Measurements from ENCODE around the gene ROCK2.
"Not testable (repeated sequence)": the region's sequence is repeated elsewhere in the genome, so short reads cannot be mapped to it uniquely, and the experiment has no call there.

ROCK2 gene

DNA sequence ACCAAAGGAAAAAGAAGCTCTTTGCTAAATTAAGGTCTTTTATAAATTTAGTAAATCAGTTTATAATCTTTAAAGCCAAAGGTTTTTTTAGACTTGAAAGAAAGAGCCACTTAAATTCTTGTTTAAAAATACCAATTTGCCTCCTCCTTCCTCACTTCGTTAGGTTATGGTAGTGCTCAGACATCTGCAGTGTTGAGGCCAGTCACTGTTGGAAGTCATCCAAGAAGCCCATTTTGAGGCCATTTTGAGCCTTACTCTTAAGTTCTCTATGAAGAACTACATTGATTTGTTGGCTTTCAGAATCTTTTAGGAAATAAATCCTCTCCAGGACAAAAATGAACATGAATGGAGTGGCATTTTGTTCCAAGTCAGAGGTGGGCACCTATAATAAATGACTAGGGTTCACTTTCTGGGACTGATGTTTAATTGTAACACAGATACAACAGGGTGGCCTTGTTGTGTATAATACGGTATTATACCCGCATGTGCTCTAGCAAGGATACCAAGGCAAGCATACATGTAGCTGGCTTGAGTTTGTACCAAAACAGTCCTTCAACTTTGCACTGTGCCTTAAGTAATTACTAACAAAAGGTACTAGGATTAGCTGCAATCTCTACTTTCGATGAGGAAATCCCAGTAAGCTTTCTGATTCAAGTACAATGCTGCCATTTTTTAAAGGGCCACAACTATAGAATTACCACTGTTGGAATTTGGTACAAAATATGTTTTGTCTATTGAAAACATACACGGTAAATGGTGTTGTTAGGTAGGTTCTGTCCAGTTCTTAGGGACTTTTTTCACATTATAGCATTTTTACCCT lies 166.4 kb downstream of the ROCK2 start:
- no peak overlapping the region for H3K27ac Mint-ChIP-seq
- no peaks in the 10 kb centered on the region for H3K27me3 Mint-ChIP-seq (ENCODE audit: low read depth)
- H3K4me3 Mint-ChIP-seq: no peak overlapping the region
- H3K9me3 Mint-ChIP-seq: no peaks in the 10 kb centered on the region
- H3K36me3 Mint-ChIP-seq (ENCODE audit: low read depth): peaks cover 5% of the 10 kb centered on the region
- peaks cover 10% of the 10 kb centered on the region for H3K4me1 Mint-ChIP-seq (ENCODE audit: low read depth)

DNA sequence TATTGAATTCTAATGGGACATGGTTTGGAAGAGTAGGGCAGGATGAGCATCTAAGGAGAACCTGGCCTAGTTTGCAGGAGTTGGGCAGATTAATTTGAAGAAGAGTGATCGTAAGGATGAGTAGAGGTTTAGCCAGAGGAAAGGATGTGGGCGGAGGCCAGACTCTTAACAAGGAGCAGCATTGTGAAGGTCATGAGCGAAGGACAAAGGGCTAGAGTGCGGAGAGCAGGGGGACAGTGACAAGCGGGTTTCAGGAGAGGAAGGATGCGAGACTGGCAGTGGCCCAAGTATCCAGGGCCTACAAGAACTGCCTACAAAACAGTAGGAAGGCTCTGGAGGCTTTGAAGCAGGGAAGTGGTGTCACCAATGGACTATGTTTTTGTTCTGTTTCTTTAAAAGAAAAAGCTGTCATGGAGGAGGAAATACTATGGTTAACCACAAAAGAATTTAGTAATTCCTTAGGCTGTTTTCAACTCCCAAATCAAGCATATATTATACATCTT lies 169.1 kb downstream of the ROCK2 start:
- no peaks in the 10 kb centered on the region for H3K9me3 Mint-ChIP-seq
- H3K27ac Mint-ChIP-seq: no peak overlapping the region
- no peaks in the 10 kb centered on the region for H3K27me3 Mint-ChIP-seq (ENCODE audit: low read depth)
- H3K36me3 Mint-ChIP-seq (ENCODE audit: low read depth): peaks cover 3% of the 10 kb centered on the region
- peaks cover 10% of the 10 kb centered on the region for H3K4me1 Mint-ChIP-seq (ENCODE audit: low read depth)
- H3K4me3 Mint-ChIP-seq: no peak overlapping the region

DNA sequence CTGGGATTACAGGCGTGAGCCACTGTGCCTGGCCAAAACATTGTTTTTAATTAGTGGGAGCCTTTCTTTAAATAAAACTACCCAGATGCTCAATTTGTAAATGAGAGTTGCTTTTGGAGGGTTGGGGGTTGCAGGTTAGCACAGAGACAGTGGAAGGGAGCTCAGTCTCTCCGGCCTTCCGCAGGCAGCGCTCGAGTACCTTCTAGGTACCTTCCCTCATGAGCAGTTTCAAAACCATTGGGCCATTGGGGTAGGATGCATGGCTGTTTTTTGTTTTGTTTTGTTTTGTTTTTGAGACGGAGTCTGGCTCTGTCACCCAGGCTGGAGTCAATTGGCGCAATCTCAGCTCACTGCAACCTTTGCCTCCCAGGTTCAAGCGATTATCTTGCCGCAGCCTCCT lies 170.2 kb downstream of the ROCK2 start:
- Mint-ChIP-seq H3K4me3 (no peak overlapping the region), H3K9me3 (no peaks in the 10 kb centered on the region), H3K27ac (no peak overlapping the region), H3K4me1 (ENCODE audit: low read depth) (peaks cover 10% of the 10 kb centered on the region), H3K36me3 (ENCODE audit: low read depth) (peaks cover 3% of the 10 kb centered on the region), H3K27me3 (ENCODE audit: low read depth) (no peaks in the 10 kb centered on the region)

DNA sequence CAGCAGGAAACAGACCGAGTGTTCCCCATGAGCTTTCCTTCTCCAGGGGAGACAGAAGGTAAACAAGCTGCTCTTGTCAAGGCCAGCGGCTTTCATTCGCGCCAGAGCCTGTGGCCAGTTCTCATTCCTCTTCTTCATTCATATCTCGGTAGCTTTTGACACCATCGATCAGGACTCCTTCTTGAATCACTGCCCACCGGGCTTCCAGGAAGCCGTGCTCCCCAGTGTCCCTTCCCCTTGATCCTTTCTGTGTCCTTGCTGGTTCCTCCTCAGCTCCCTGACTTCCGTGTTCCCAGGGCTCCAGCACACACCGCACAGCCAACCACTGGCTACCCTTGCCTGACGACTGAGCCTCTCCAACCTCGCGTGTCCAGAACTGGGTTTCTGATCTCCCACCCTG lies 175.1 kb downstream of the ROCK2 start:
- no peaks in the 10 kb centered on the region for H3K9me3 Mint-ChIP-seq
- no peaks in the 10 kb centered on the region for H3K4me1 Mint-ChIP-seq (ENCODE audit: low read depth)
- no peak overlapping the region for H3K4me3 Mint-ChIP-seq
- H3K27ac Mint-ChIP-seq: no peak overlapping the region
- H3K27me3 Mint-ChIP-seq (ENCODE audit: low read depth): no peaks in the 10 kb centered on the region
- H3K36me3 Mint-ChIP-seq (ENCODE audit: low read depth): no peaks in the 10 kb centered on the region

DNA sequence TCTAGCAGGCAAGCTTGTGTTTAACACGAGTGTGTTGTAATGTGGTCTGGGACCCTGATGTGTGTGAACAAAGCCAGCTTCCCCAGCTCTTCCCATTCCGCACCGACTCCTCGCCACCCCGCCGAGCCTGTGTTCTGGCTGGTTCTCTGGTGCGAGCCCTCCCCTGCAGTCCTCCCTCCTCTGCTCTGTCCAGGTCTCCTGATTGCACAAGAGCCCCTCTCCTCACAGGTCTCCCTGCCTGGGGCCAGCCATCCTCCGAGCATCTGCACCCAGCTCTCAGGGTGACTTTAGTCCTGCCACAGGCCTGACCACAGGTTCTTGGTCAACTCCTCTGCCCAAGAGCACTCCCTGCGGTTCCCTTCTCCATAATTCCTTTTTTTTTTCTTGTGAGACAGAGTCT lies 175.9 kb downstream of the ROCK2 start:
- H3K9me3 Mint-ChIP-seq: no peaks in the 10 kb centered on the region
- H3K36me3 Mint-ChIP-seq (ENCODE audit: low read depth): no peaks in the 10 kb centered on the region
- H3K27ac Mint-ChIP-seq: no peak overlapping the region
- no peaks in the 10 kb centered on the region for H3K4me1 Mint-ChIP-seq (ENCODE audit: low read depth)
- no peaks in the 10 kb centered on the region for H3K27me3 Mint-ChIP-seq (ENCODE audit: low read depth)
- H3K4me3 Mint-ChIP-seq: no peak overlapping the region

- Mint-ChIP-seq H3K9me3 (no peaks in the 10 kb centered on the region), H3K4me3 (no peak overlapping the region), H3K27ac (no peak overlapping the region), H3K4me1 (ENCODE audit: low read depth) (no peaks in the 10 kb centered on the region), H3K36me3 (ENCODE audit: low read depth) (no peaks in the 10 kb centered on the region), H3K27me3 (ENCODE audit: low read depth) (no peaks in the 10 kb centered on the region)
Observed at GRCh38 chr2:11166476-11166875, 178.0 kb downstream of the ROCK2 start.

GRCh38 chr2:11165046-11165445 lies 179.4 kb downstream of the ROCK2 start:
- H3K27me3 Mint-ChIP-seq (ENCODE audit: low read depth); H3K9me3 Mint-ChIP-seq; H3K4me3 Mint-ChIP-seq; H3K36me3 Mint-ChIP-seq (ENCODE audit: low read depth); H3K27ac Mint-ChIP-seq: not testable (repeated sequence)
- peaks cover 11% of the 10 kb centered on the region for H3K4me1 Mint-ChIP-seq (ENCODE audit: low read depth)

DNA sequence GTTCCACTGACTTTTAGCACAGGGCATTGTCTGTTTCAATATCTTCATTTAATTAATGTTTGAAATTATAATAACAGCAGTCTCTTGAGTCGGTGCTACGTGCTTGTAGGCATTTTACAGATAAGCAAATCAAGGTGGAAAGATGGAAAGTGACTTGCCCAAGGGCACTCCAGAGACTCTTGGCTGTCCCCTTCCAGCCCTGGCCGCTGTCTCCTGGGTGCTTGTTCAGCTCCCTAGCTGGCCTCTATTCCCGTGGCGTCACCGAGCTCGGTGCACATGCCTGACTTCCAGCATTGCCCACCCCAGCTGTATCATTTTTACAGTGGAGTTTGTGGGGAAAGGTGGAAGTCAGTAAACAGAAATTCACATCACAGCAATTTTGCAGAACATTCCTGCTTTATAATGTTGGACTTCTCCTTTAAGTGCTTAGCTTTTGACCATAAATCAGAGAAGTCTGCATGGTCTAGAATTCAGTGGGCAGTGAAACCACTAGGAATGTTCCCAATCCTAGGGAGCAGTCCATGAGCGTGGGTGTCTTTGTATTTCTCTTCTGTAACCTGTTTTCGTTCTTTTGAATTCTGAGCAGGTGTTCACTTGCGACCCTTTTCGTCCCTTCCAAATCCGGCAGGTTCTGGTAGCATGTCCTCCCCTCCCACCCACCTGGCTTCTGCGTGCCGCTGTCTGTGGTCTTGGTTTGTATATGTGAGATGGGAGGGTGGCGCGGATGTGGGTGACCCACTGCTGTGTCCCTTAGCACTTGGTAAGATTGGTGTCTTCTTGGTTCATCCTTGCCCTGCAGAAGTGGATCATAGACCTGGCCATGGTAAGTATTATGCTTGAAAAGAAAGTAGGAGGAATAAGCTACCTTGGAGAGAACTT lies 180.8 kb downstream of the ROCK2 start:
- Mint-ChIP-seq H3K4me1 (ENCODE audit: low read depth) (peaks cover 11% of the 10 kb centered on the region), H3K27me3 (ENCODE audit: low read depth) (no peaks in the 10 kb centered on the region), H3K9me3 (no peaks in the 10 kb centered on the region), H3K36me3 (ENCODE audit: low read depth) (no peaks in the 10 kb centered on the region), H3K27ac (no peak overlapping the region), H3K4me3 (no peak overlapping the region)

DNA sequence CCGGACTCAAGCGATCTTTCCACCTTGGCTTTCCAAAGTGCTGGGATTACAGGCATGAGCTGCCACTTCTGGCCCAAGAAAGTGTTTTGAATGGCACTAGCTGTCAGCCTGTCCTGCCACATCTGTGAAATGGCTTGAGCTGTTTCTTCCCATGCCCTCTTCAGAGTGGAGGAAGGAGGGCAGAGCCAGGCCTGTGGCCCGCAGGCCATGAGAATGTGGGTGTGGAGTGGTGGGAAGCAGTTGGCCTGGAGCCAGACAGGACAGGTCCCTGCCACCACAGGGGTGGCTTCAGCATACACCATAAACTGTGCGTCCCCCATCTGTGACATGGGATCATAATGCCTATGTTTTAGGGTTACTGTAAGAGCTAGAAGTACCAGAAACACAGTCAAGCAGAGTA lies 182.7 kb downstream of the ROCK2 start:
- no peaks in the 10 kb centered on the region for H3K27me3 Mint-ChIP-seq (ENCODE audit: low read depth)
- H3K9me3 Mint-ChIP-seq: no peaks in the 10 kb centered on the region
- no peak overlapping the region for H3K4me3 Mint-ChIP-seq
- H3K27ac Mint-ChIP-seq: no peak overlapping the region
- no peaks in the 10 kb centered on the region for H3K36me3 Mint-ChIP-seq (ENCODE audit: low read depth)
- H3K4me1 Mint-ChIP-seq (ENCODE audit: low read depth): peaks cover 11% of the 10 kb centered on the region

DNA sequence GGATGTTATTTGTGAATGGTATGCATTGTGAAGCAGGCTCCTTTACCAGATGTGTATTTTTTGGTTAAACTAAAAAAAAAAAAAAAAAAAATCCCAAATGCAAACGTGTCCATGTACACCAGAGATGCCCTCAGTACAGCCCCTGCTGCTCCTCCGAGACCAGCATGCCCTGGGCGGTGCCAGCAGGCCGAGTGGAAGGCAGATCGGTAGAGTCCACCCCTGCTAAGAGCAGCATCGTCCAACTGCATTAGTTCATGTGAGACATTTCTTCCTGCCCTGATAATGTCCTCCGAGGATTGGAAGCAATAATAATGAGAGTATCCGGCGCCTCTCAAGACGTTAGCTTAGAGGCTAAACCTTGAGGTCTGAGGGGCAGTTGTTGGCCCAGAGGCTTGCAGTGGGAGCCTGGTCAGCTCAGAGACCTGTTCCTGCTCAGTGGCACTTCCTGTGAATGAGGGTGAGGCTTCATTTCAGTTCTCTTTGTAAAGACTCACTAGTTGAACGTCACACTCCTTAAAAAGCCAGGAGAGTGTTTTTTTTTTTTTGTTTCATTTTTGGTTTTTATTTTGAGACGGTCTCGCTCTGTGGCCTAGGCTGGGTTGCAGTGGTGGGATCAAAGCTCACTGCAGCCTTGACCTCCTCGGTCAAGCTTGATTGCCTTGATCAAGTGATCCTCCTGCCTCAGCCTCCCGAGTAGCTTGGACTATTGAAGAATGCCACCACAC lies 183.5 kb downstream of the ROCK2 start:
- Mint-ChIP-seq H3K27ac (peak overlapping the region; percentile 87), H3K36me3 (ENCODE audit: low read depth) (no peaks in the 10 kb centered on the region), H3K27me3 (ENCODE audit: low read depth) (no peaks in the 10 kb centered on the region), H3K9me3 (no peaks in the 10 kb centered on the region), H3K4me3 (no peak overlapping the region), H3K4me1 (ENCODE audit: low read depth) (peaks cover 14% of the 10 kb centered on the region)

- Mint-ChIP-seq H3K9me3 (no peaks in the 10 kb centered on the region), H3K27me3 (ENCODE audit: low read depth) (no peaks in the 10 kb centered on the region), H3K27ac (no peak overlapping the region), H3K36me3 (ENCODE audit: low read depth) (no peaks in the 10 kb centered on the region), H3K4me1 (ENCODE audit: low read depth) (peaks cover 15% of the 10 kb centered on the region), H3K4me3 (no peak overlapping the region)
Observed at GRCh38 chr2:11160256-11160655, 184.2 kb downstream of the ROCK2 start.

DNA sequence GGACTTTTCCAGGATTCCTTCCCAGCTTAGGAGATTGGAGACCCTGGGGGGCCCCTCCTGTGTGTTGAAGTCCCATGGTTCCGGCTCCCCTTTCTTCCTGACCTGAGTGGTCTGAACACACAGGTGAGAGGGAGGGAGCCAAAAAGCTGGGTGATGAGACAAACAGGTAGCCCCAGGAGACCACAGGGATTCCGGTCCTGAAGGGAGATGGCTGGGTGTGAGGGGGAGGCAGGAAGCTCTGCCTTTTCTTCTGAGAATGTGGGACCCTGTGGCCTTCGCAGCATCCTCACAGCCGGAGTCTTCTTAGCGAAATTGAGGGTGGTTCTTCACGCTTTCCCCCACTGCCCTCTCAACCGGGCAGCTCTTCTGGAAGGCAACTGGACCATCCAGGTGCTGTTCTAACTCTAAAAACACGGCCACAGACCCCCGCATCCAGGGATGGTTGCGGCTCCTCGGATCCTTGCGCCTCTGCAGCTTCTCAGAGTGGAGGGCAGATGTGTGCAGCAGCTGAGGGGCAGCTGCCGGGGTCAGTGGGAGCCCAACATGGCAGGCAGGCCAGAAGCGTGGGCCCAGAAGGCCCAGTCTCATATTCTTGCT lies 184.8 kb downstream of the ROCK2 start:
- Mint-ChIP-seq H3K36me3 (ENCODE audit: low read depth) (no peaks in the 10 kb centered on the region), H3K4me3 (no peak overlapping the region), H3K27me3 (ENCODE audit: low read depth) (no peaks in the 10 kb centered on the region), H3K9me3 (no peaks in the 10 kb centered on the region), H3K27ac (no peak overlapping the region), H3K4me1 (ENCODE audit: low read depth) (peaks cover 16% of the 10 kb centered on the region)

- no peaks in the 10 kb centered on the region for H3K36me3 Mint-ChIP-seq (ENCODE audit: low read depth)
- H3K4me3 Mint-ChIP-seq: no peak overlapping the region
- no peaks in the 10 kb centered on the region for H3K9me3 Mint-ChIP-seq
- H3K27ac Mint-ChIP-seq: no peak overlapping the region
- H3K4me1 Mint-ChIP-seq (ENCODE audit: low read depth): peaks cover 19% of the 10 kb centered on the region
- no peaks in the 10 kb centered on the region for H3K27me3 Mint-ChIP-seq (ENCODE audit: low read depth)
Observed at GRCh38 chr2:11158916-11159573, 185.4 kb downstream of the ROCK2 start.

DNA sequence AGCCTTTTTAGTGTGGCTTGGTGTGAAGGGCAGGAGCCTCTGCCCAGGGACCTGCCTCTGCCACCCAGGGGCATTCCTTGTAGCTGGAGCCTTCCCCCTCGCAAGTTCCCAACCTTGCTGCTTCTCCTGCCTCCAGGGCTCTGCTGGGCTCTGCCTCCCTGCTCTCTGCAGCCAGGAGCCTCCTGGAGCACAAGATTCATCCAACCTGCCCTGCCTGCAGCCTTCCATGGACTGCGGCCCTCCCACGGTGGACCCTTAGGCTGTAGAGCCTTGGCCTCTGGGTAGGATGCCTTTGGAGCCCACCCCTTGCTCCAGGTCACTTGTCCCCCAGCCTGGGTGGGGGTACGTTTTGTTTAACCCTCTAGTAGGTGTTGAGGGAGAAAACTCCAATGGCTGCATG lies 186.7 kb downstream of the ROCK2 start:
- H3K36me3 Mint-ChIP-seq (ENCODE audit: low read depth): no peaks in the 10 kb centered on the region
- H3K27me3 Mint-ChIP-seq (ENCODE audit: low read depth): no peaks in the 10 kb centered on the region
- H3K9me3 Mint-ChIP-seq: no peaks in the 10 kb centered on the region
- no peak overlapping the region for H3K4me3 Mint-ChIP-seq
- H3K4me1 Mint-ChIP-seq (ENCODE audit: low read depth): peaks cover 19% of the 10 kb centered on the region
- H3K27ac Mint-ChIP-seq: no peak overlapping the region
